IPS DF 6.9 (cell line): Measurements from ENCODE around the gene SH3GLB2.
"Not testable (repeated sequence)": the region's sequence is repeated elsewhere in the genome, so short reads cannot be mapped to it uniquely, and the experiment has no call there.

Experiments used
- DNase-seq: peaks from one replicate; pipeline ENCODE4 v3.0.0-alpha.2; 2013; ENCODE audit warnings: low read depth, low spot score
- H3K27ac ChIP-seq: one replicate; pipeline ENCODE4 v1.5.1; 2013; ENCODE audit warnings: low read length, control low read depth
- H3K27me3 ChIP-seq: 2 replicates; pipeline ENCODE4 v1.6.1; 2013; ENCODE audit warnings: mild to moderate bottlenecking, low read length; ENCODE audit not compliant: control insufficient read depth, insufficient read depth
- H3K36me3 ChIP-seq: 2 replicates; pipeline ENCODE4 v1.6.1; 2013; ENCODE audit warnings: low read length; ENCODE audit not compliant: control insufficient read depth, insufficient read depth
- H3K4me1 ChIP-seq: 2 replicates; pipeline ENCODE4 v1.6.1; 2013; ENCODE audit warnings: low read length; ENCODE audit not compliant: control insufficient read depth, insufficient read depth
- H3K4me3 ChIP-seq: 2 replicates; pipeline ENCODE4 v1.5.1; 2013; ENCODE audit warnings: mild to moderate bottlenecking, low read length
- H3K9me3 ChIP-seq: 2 replicates; pipeline ENCODE4 v1.6.1; 2013; ENCODE audit warnings: low read length, inconsistent platforms; ENCODE audit not compliant: control insufficient read depth, insufficient read depth
- WGBS: extraction: QIAGEN DNeasy Blood & Tissue Kit; methylation state at CpG from one replicate; pipeline ENCODE4 v1.1.7; 2013; ENCODE audit warnings: mixed read lengths, missing lambda C conversion rate; ENCODE audit not compliant: insufficient read length, insufficient coverage; 5-methylcytosine and 5-hydroxymethylcytosine counted together

The SH3GLB2 gene

DNA sequence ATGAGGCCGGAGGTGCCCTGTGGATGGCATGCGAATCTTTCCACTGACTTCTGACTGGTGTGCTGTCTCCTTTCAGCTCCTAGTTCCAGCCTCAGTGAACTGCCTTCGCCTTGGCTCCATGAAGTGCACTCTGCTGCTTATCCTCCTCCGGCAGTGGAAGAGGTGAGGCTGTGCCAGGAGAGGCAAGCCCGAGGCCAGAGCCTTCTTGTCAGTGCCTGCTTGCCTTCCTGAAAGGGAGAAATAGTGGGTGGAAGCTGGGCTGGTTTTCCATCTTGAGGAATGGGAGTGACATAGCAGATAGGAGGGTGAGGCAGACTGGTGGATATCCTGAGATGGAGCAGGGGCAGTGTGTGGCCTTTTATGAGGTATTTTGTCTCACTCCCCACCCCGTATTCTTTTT lies 29.7 kb downstream of the SH3GLB2 start:
- Histone ChIP-seq H3K36me3 (peaks cover 51% of the 10 kb centered on the region), H3K27ac (no peak overlapping the region), H3K27me3 (no peaks in the 10 kb centered on the region), H3K4me3 (no peak overlapping the region), H3K4me1 (no peaks in the 10 kb centered on the region), H3K9me3 (no peaks in the 10 kb centered on the region)
- WGBS = no CpG with 5 or more reads among the region's 6 CpGs
- no peak for DNase-seq

GRCh38 chr9:128995791-128996190 lies 32.3 kb downstream of the SH3GLB2 start:
- DNase-seq = no peak
- Histone ChIP-seq H3K27ac (no peak overlapping the region), H3K36me3 (peaks cover 34% of the 10 kb centered on the region), H3K4me3 (no peak overlapping the region), H3K27me3 (no peaks in the 10 kb centered on the region), H3K9me3 (no peaks in the 10 kb centered on the region), H3K4me1 (no peaks in the 10 kb centered on the region)
- WGBS = no CpG with 5 or more reads among the region's 5 CpGs

GRCh38 chr9:128992995-128993394 lies 35.1 kb downstream of the SH3GLB2 start:
- Histone ChIP-seq H3K4me3 (no peak overlapping the region), H3K9me3 (no peaks in the 10 kb centered on the region), H3K27ac (no peak overlapping the region), H3K4me1 (no peaks in the 10 kb centered on the region), H3K36me3 (peaks cover 25% of the 10 kb centered on the region; the same call in 1 of the 2 replicates), H3K27me3 (no peaks in the 10 kb centered on the region)
- DNase-seq = no peak
- no CpG with 5 or more reads among the region's 7 CpGs for WGBS

DNA sequence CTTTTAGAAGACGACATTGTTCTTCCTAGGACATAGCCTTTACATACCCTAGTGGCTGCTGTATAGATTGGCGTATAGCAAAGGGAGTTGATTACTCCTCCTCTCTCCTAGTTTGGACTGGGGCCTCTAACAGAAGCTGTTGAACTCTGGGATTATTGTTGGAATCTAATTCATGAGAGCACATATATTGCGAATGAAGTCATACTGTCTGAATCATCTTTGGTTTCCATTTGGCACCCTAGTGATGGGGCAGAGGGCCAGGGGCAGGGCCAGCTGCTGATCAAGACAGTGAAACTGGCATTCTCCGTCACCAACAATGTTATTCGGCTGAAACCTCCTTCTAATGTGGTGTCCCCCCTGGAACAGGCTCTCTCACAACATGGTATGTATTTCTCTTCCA lies 40.3 kb downstream of the SH3GLB2 start:
- no peaks in the 10 kb centered on the region for H3K9me3 ChIP-seq
- DNase-seq = no peak
- no CpG with 5 or more reads among the region's 5 CpGs for WGBS
- H3K27ac ChIP-seq = no peak overlapping the region
- no peaks in the 10 kb centered on the region for H3K4me1 ChIP-seq
- H3K36me3 ChIP-seq = peaks cover 15% of the 10 kb centered on the region; the same call in 1 of the 2 replicates
- H3K4me3 ChIP-seq = no peak overlapping the region
- H3K27me3 ChIP-seq = no peaks in the 10 kb centered on the region

GRCh38 chr9:128986671-128987070 lies 41.5 kb downstream of the SH3GLB2 start:
- H3K27ac ChIP-seq = no peak overlapping the region
- H3K36me3 ChIP-seq = peaks cover 20% of the 10 kb centered on the region; the same call in 1 of the 2 replicates
- no peak overlapping the region for H3K4me3 ChIP-seq
- H3K4me1 ChIP-seq = no peaks in the 10 kb centered on the region
- no CpG with 5 or more reads among the region's 5 CpGs for WGBS
- no peaks in the 10 kb centered on the region for H3K27me3 ChIP-seq
- H3K9me3 ChIP-seq = no peaks in the 10 kb centered on the region
- no peak for DNase-seq

DNA sequence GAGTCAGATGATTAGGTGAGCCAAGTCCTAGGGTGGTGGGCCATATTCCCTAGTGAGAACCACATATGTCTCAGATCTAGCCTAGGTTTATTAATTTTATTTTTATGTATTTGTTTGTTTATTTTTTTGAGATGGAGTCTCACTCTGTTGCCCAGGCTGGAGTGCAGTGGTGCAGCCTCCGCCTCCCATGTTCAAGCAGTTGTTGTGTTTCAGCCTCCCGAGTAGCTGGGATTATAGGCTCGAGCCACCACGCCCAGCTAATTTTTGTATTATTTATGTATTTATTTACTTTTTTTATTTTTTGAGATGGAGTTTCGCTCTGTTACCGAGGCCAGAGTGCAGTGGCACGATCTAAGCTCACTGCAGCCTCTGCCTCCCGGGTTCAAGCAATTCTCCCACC lies 44.6 kb downstream of the SH3GLB2 start:
- Histone ChIP-seq H3K9me3 (no peaks in the 10 kb centered on the region), H3K4me3 (no peak overlapping the region), H3K27ac (no peak overlapping the region), H3K27me3 (no peaks in the 10 kb centered on the region), H3K36me3 (peaks cover 36% of the 10 kb centered on the region; the same call in 1 of the 2 replicates), H3K4me1 (no peaks in the 10 kb centered on the region)
- no peak for DNase-seq
- WGBS = no CpG with 5 or more reads among the region's 8 CpGs

GRCh38 chr9:128979111-128979510 lies 49.0 kb downstream of the SH3GLB2 start:
- no peak overlapping the region for H3K4me3 ChIP-seq
- no peaks in the 10 kb centered on the region for H3K9me3 ChIP-seq
- no peaks in the 10 kb centered on the region for H3K27me3 ChIP-seq
- no peaks in the 10 kb centered on the region for H3K4me1 ChIP-seq
- H3K27ac ChIP-seq = no peak overlapping the region
- peaks cover 39% of the 10 kb centered on the region; the same call in 1 of the 2 replicates for H3K36me3 ChIP-seq
- no peak for DNase-seq
- WGBS = no CpG with 5 or more reads among the region's 3 CpGs

- Histone ChIP-seq H3K4me3 (no peak overlapping the region), H3K4me1 (no peaks in the 10 kb centered on the region), H3K27ac (no peak overlapping the region), H3K36me3 (peaks cover 21% of the 10 kb centered on the region), H3K27me3 (no peaks in the 10 kb centered on the region), H3K9me3 (no peaks in the 10 kb centered on the region)
- no CpG with 5 or more reads among the region's 4 CpGs for WGBS
- DNase-seq = no peak
These were observed 55.2 kb downstream of the SH3GLB2 start for GRCh38 chr9:128972956-128973355.

DNA sequence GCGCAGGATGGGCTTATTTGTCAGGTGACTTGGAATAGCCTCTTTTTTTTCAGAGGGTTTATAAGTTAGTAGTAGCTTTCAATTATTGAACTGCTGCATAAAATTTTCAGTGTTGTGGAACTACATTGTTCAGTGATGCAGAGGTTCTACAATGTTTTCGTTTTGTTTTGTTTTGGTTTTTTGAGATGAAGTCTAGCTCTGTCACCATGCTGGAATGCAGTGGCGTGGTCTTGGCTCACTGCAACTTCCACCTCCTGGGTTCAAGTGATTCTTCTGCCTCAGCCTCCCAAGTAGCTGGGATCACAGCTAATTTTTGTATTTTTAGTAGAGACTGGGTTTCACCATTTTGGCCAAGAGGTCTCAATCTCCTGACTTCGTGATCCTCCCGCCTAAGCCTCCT lies 58.6 kb downstream of the SH3GLB2 start:
- no peak for DNase-seq
- H3K36me3 ChIP-seq = peaks cover 15% of the 10 kb centered on the region
- no CpG with 5 or more reads among the region's 5 CpGs for WGBS

DNA sequence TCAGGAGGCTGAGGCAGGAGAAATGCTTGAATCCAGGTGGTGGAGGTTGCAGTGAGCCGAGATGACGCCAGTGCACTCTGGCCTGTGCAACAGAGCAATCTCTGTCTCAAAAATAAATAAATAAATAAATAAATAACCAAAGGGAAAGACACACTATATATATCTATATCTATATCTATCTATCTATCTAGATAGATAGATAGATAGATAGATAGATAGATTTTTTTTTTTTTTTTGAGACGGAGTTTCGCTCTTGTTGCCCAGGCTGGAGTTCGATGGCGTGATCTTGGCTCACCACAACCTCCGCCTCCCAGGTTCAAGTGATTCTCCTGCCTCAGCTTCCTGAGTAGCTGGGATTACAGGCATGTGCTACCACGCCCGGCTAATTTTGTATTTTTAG lies 66.7 kb downstream of the SH3GLB2 start:
- not testable (repeated sequence) for H3K27me3 ChIP-seq, H3K36me3 ChIP-seq, H3K9me3 ChIP-seq, H3K4me1 ChIP-seq, H3K4me3 ChIP-seq, DNase-seq, H3K27ac ChIP-seq
- WGBS = no CpG with 5 or more reads among the region's 9 CpGs

More for the DNA sequence above, 58.6 kb downstream of the SH3GLB2 start:
- H3K27ac ChIP-seq = no peak overlapping the region
- H3K9me3 ChIP-seq = no peaks in the 10 kb centered on the region
- H3K4me1 ChIP-seq = no peaks in the 10 kb centered on the region
- no peaks in the 10 kb centered on the region for H3K27me3 ChIP-seq
- H3K4me3 ChIP-seq = no peak overlapping the region
